GM12878 (cell line): ENCODE results near the gene GUCY2D. TPM values are rescaled to one million over a fixed set of nuclear protein-coding genes. Genes with fewer than 3 reads are reported as not detected.

Experiments
- ATAC-seq: fragments of 200-7000 bp; cut with Tn5 transposase; 3 replicates; pipeline ENCODE4 v1.9.1; 2020; ENCODE audit warnings: mild to moderate bottlenecking, moderate library complexity
- BruUV-seq: library from RNA; stranded (reverse); fragments of 400-500 nt; replicated peaks from 2 replicates; lab custom pipeline; 2021; lab: Mats Ljungman, UMichigan
- CTCF ChIA-PET: fragments of 300-600 bp; sonication (Branson Sonifier 250); formaldehyde crosslinking; extraction: SDS; loops from one replicate; lab custom pipeline; 2021; ENCODE audit warnings: inconsistent platforms; lab: Yijun Ruan, JAX
- POLR2A ChIA-PET: fragments of 350-600 bp; formaldehyde crosslinking; extraction: SDS; loops from one replicate; lab custom pipeline; 2021; ENCODE audit warnings: inconsistent platforms; lab: Charles Lee
- RAD21 ChIA-PET: fragments of 300-600 bp; sonication (Branson Sonifier 250); formaldehyde crosslinking; loops from one replicate; lab custom pipeline; 2023; ENCODE audit warnings: antibody characterized with exemption; ENCODE audit not compliant: unreplicated experiment; lab: Charles Lee
- SMC1A ChIA-PET: fragments of 300-600 bp; sonication (Branson Sonifier 250); formaldehyde crosslinking; loops from one replicate; lab custom pipeline; 2023; ENCODE audit not compliant: unreplicated experiment, uncharacterized antibody; lab: Charles Lee
- DNase-seq: peaks from one replicate; pipeline ENCODE4 v3.0.0-alpha.2; 2011; ENCODE audit warnings: low read depth, low spot score
- FAIRE-seq: peaks from 3 replicates; lab custom pipeline; 2011; peaks lifted over from hg19 to GRCh38; lab: Jason Lieb, UNC
- H2AFZ ChIP-seq: 2 replicates; pipeline ENCODE4 v1.6.0; 2011; ENCODE audit warnings: low read depth, low read length, control low read depth; ENCODE audit not compliant: control insufficient read depth
- H3K27ac ChIP-seq: 2 replicates; pipeline ENCODE4 v1.5.1; 2011; ENCODE audit warnings: control low read depth; ENCODE audit not compliant: control insufficient read depth, insufficient read depth
- H3K27me3 ChIP-seq, 2 experiments: replicated peaks in 1 of 2; 2 replicates each; pipeline versions ENCODE4 v1.6.0 to v1.6.1; 2011; ENCODE audit warnings: low read length in 1 of 2; ENCODE audit not compliant: control insufficient read depth in 2 of 2, insufficient read depth in 2 of 2
- H3K36me3 ChIP-seq, 2 experiments: 2 replicates each; pipeline ENCODE4 v1.5.1; 2011; ENCODE audit warnings: low read length in 1 of 2; ENCODE audit not compliant: control insufficient read depth in 2 of 2, insufficient read depth in 2 of 2
- H3K4me1 ChIP-seq: 2 replicates; pipeline ENCODE4 v1.6.1; 2011; ENCODE audit warnings: mild to moderate bottlenecking, low read length, moderate library complexity, mixed read lengths; ENCODE audit not compliant: control insufficient read depth, insufficient read depth
- H3K4me2 ChIP-seq: 2 replicates; pipeline ENCODE4 v1.6.0; 2011; ENCODE audit warnings: control low read depth; ENCODE audit not compliant: control insufficient read depth, insufficient read depth
- H3K4me3 ChIP-seq: fragments of 200-600 bp; sonication (generic); 2 replicates; pipeline ENCODE4 v1.5.1; 2016
- H3K79me2 ChIP-seq: 2 replicates; pipeline ENCODE4 v1.6.0; 2011; ENCODE audit warnings: low read length; ENCODE audit not compliant: control insufficient read depth, insufficient read depth
- H3K9ac ChIP-seq: 2 replicates; pipeline ENCODE4 v1.8.0; 2011; ENCODE audit warnings: low read length, control low read depth, mixed read lengths; ENCODE audit not compliant: control insufficient read depth, insufficient read depth
- H3K9me3 ChIP-seq: replicated peaks from 3 replicates; pipeline ENCODE4 v1.5.1; 2011; ENCODE audit warnings: mild to moderate bottlenecking, low read length; ENCODE audit not compliant: control insufficient read depth, insufficient read depth
- H4K20me1 ChIP-seq: 2 replicates; pipeline ENCODE4 v1.6.0; 2011; ENCODE audit not compliant: control insufficient read depth, insufficient read depth
- ATF7 ChIP-seq: fragments of 450-650 bp; IDR thresholded peaks from 2 replicates; pipeline ENCODE4 v1.6.1; 2016; ENCODE audit warnings: low read depth, mild to moderate bottlenecking
- CHD1 ChIP-seq: IDR thresholded peaks from 2 replicates; pipeline ENCODE4 v1.6.1; 2012; ENCODE audit warnings: low read depth, low read length, improper control_type of control experiment
- ETV6 ChIP-seq, 2 experiments: fragments of 450-650 bp in 1 of 2; IDR thresholded peaks in 1 of 2; conservative IDR thresholded peaks in 1 of 2; 2 replicates each; pipeline ENCODE4 v1.6.1; 2014; ENCODE audit warnings: antibody characterized with exemption in 1 of 2, borderline replicate concordance in 1 of 2, low read depth in 1 of 2, mild to moderate bottlenecking in 1 of 2, moderate library complexity in 1 of 2
- KDM1A ChIP-seq: fragments of 200-600 bp; sonication (generic); IDR thresholded peaks from 2 replicates; pipeline ENCODE4 v1.6.1; 2016; ENCODE audit warnings: borderline replicate concordance
- LARP7 ChIP-seq: fragments of 450-650 bp; IDR thresholded peaks from 2 replicates; pipeline ENCODE4 v1.6.1; 2017; ENCODE audit warnings: mild to moderate bottlenecking
- MEF2B ChIP-seq: fragments of 450-650 bp; IDR thresholded peaks from 2 replicates; pipeline ENCODE4 v1.6.1; 2018; ENCODE audit warnings: mild to moderate bottlenecking, moderate library complexity; ENCODE audit not compliant: partially characterized antibody, poor library complexity, severe bottlenecking
- MYB ChIP-seq: fragments of 150-350 bp; IDR thresholded peaks from 2 replicates; pipeline ENCODE4 v1.6.1; 2014; ENCODE audit warnings: mild to moderate bottlenecking, low read depth, low read length, borderline replicate concordance
- POLR2A ChIP-seq: IDR thresholded peaks from 2 replicates; pipeline ENCODE4 v1.6.1; 2011; ENCODE audit warnings: low read depth, mild to moderate bottlenecking, low read length
- SIX5 ChIP-seq: IDR thresholded peaks from 2 replicates; pipeline ENCODE4 v1.6.1; 2011; ENCODE audit warnings: mild to moderate bottlenecking, low read depth, low read length, moderate library complexity; ENCODE audit not compliant: severe bottlenecking
- STAT1 ChIP-seq: fragments of 450-650 bp; conservative IDR thresholded peaks from 2 replicates; pipeline ENCODE4 v1.6.1; 2014; ENCODE audit warnings: antibody characterized with exemption, mild to moderate bottlenecking
- STAT3 ChIP-seq: IDR thresholded peaks from 2 replicates; pipeline ENCODE4 v1.6.1; 2011; ENCODE audit warnings: low read depth, low read length, improper control_type of control experiment
- ZNF274 ChIP-seq: IDR thresholded peaks from one replicate; pipeline ENCODE4 v1.8.0; 2011; ENCODE audit not compliant: insufficient read length, insufficient read depth
- ZSCAN29 ChIP-seq: fragments of 450-650 bp; IDR thresholded peaks from 2 replicates; pipeline ENCODE4 v1.6.1; 2017; ENCODE audit warnings: mild to moderate bottlenecking, moderate library complexity
- WGBS: methylation state at CpG from one replicate; pipeline ENCODE4 v1.1.6; 2016; ENCODE audit warnings: low lambda C conversion rate; ENCODE audit not compliant: insufficient replicate concordance, insufficient coverage; ENCODE audit errors: missing lambda C conversion rate; 5-methylcytosine and 5-hydroxymethylcytosine counted together
- in situ Hi-C: fragments of 300-500 bp; cut with MboI; formaldehyde crosslinking; loops from 9 replicates; pipeline ENCODE4 v1.14.3; 2018; ENCODE audit warnings: mixed read lengths
- intact Hi-C: fragments of 100-400 bp; cut with micrococcal nuclease; formaldehyde crosslinking; loops from one replicate; pipeline ENCODE4 v1.14.2; 2022; ENCODE audit not compliant: unreplicated experiment
- polyA plus RNA-seq, 11 experiments: library from polyadenylated mRNA; depleted of rRNA in 4 of 11; unstranded in 6 of 11; stranded (reverse) in 5 of 11; fragments of >200 nt; fragmentation: Nextera tagmentation in 4 of 11; fragmentation: Illumina TruSeq in 1 of 11; extraction: Ambion mirVana in 4 of 11; extraction: Trizol in 1 of 11; gene quantifications; 1 replicate in 1 of 11; 2 replicates in 10 of 11; pipeline versions ENCODE4 v1.2.1 to v1.2.3, GENCODE V29; 2011 to 2016; ENCODE audit warnings: inconsistent platforms in 2 of 11, missing spikeins in 2 of 11, low read depth in 1 of 11
- total RNA-seq, 4 experiments: library from RNA; depleted of rRNA in 3 of 4; stranded (reverse); fragments of >200 nt in 3 of 4; fragmentation: Illumina TruSeq in 1 of 4; extraction: Trizol in 1 of 4; gene quantifications; 2 replicates each; pipeline versions ENCODE4 v1.2.1 to v1.2.3, GENCODE V29; 2013 to 2021
- TF ChIP-seq, protein P1 (sequence below): fragments of 450-650 bp; formaldehyde crosslinking; IDR thresholded peaks from 2 replicates; pipeline ENCODE4 v1.4.0; 2022; ENCODE audit warnings: mild to moderate bottlenecking, moderate library complexity
- TF ChIP-seq, protein P2 (sequence below): fragments of 450-650 bp; IDR thresholded peaks from 2 replicates; pipeline ENCODE4 v1.6.1; 2017; ENCODE audit warnings: low read depth, mild to moderate bottlenecking, moderate library complexity
- TF ChIP-seq, protein P3 (sequence below): IDR thresholded peaks from 2 replicates; pipeline ENCODE4 v1.6.1; 2012; ENCODE audit warnings: low read depth, low read length, improper control_type of control experiment

GUCY2D gene
- total and polyA plus RNA-seq, 10 of the 15 experiments (the other 5 are each of a cell fraction or from before 2014, with no cell fraction given), result not detected

- TF ChIP-seq MYB, result no peak
Measured at GRCh38 chr17:7992924-7993323, 9.5 kb upstream of the GUCY2D start (continued).

DNA sequence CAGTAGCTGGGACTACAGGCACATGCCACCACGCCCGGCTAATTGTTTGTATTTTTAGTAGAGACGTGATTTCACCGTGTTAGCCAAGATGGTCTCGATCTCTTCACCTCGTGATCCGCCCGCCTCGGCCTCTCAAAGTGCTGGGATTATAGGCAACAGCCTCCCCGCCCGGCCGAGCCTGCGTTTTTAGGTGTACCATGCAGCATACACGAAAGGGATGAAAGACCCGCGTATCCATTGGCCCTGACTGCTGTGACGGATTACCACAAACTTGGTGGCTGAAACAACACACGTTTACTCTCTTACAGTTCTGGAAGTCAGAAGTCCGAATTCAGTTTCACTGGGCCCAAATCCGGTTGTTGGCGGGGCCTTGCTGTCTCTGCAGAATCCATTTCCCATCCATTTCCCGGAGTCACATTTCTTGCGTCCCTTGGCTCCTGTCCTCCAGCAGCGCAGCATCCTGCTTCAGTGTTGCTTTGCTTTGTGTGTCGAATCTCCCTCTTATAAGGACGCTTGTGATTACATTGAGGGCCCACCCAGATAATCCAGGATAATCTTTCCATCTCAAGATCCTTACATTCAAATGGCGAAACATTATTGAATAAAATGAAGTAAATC, 8.3 kb upstream of the GUCY2D start:
- Histone ChIP-seq H3K9ac (no peak overlapping the region), H3K27me3 (no peaks in the 10 kb centered on the region), H3K4me3 (no peak overlapping the region), H2AFZ (no peak overlapping the region), H3K4me2 (no peak overlapping the region), H3K4me1 (peaks cover 10% of the 10 kb centered on the region), H3K9me3 (no peaks in the 10 kb centered on the region), H3K27ac (no peak overlapping the region), H3K79me2 (no peaks in the 10 kb centered on the region), H4K20me1 (no peaks in the 10 kb centered on the region), H3K36me3 (no peaks in the 10 kb centered on the region)
- intact Hi-C loops, result no loop called here
- ChIA-PET SMC1A (no interaction called here), POLR2A (no interaction called here), CTCF (interaction anchor here (0.8 to 1.9 kb wide), 5 partner anchors 8 to 137 kb away, joined by 3 to 12 read pairs (median 7); partner anchors contain the start of genes CYB5D1, GUCY2D and NAA38), RAD21 (no interaction called here)
- no peak for TF ChIP-seq STAT3
- TF ChIP-seq ETV6 (conservative IDR thresholded peaks at IDR 0.05 in 1 of 2, IDR thresholded peaks at IDR 0.05 in 1 of 2; ENCODE audit: borderline replicate concordance in 1 of 2, low read depth in 1 of 2), result no peak
- no peak for TF ChIP-seq POLR2A
- no peak for TF ChIP-seq KDM1A
- TF ChIP-seq MEF2B, result no peak
- no peak for TF ChIP-seq ZNF274
- TF ChIP-seq, protein P1, sequence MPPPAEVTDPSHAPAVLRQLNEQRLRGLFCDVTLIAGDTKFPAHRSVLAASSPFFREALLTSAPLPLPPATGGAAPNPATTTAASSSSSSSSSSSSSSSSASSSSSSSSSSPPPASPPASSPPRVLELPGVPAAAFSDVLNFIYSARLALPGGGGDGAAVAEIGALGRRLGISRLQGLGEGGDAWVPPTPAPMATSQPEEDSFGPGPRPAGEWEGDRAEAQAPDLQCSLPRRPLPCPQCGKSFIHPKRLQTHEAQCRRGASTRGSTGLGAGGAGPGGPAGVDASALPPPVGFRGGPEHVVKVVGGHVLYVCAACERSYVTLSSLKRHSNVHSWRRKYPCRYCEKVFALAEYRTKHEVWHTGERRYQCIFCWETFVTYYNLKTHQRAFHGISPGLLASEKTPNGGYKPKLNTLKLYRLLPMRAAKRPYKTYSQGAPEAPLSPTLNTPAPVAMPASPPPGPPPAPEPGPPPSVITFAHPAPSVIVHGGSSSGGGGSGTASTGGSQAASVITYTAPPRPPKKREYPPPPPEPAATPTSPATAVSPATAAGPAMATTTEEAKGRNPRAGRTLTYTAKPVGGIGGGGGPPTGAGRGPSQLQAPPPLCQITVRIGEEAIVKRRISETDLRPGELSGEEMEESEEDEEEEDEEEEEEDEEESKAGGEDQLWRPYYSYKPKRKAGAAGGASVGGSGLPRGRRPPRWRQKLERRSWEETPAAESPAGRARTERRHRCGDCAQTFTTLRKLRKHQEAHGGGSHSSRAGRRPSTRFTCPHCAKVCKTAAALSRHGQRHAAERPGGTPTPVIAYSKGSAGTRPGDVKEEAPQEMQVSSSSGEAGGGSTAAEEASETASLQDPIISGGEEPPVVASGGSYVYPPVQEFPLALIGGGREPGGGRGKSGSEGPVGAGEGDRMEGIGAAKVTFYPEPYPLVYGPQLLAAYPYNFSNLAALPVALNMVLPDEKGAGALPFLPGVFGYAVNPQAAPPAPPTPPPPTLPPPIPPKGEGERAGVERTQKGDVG (CRISPR knock-in tag), result no peak
- no peak for TF ChIP-seq ATF7
- no peak for TF ChIP-seq ZSCAN29
- TF ChIP-seq MYB, result no peak
- TF ChIP-seq STAT1, result no peak
- TF ChIP-seq, protein P2, sequence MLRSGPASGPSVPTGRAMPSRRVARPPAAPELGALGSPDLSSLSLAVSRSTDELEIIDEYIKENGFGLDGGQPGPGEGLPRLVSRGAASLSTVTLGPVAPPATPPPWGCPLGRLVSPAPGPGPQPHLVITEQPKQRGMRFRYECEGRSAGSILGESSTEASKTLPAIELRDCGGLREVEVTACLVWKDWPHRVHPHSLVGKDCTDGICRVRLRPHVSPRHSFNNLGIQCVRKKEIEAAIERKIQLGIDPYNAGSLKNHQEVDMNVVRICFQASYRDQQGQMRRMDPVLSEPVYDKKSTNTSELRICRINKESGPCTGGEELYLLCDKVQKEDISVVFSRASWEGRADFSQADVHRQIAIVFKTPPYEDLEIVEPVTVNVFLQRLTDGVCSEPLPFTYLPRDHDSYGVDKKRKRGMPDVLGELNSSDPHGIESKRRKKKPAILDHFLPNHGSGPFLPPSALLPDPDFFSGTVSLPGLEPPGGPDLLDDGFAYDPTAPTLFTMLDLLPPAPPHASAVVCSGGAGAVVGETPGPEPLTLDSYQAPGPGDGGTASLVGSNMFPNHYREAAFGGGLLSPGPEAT, result no peak
- TF ChIP-seq SIX5, result no peak
- TF ChIP-seq CHD1, result no peak
- TF ChIP-seq, protein P3, sequence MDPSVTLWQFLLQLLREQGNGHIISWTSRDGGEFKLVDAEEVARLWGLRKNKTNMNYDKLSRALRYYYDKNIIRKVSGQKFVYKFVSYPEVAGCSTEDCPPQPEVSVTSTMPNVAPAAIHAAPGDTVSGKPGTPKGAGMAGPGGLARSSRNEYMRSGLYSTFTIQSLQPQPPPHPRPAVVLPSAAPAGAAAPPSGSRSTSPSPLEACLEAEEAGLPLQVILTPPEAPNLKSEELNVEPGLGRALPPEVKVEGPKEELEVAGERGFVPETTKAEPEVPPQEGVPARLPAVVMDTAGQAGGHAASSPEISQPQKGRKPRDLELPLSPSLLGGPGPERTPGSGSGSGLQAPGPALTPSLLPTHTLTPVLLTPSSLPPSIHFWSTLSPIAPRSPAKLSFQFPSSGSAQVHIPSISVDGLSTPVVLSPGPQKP, result no peak
- no peak for TF ChIP-seq LARP7
- no TSS peak for BruUV-seq
- in situ Hi-C loops, result no loop called here
- WGBS, result 59% methylated on average over 27 of the region's 27 CpGs
- FAIRE-seq (no peak), ATAC-seq (no peak), DNase-seq (no peak)
